HG02943 (cell line): Measurements from ENCODE around the gene PI4K2B.
"Not testable (repeated sequence)": the region's sequence is repeated elsewhere in the genome, so short reads cannot be mapped to it uniquely, and the experiment has no call there.

Experiments used
- ATAC-seq: cut with Tn5 transposase; IDR thresholded peaks from one replicate; pipeline ENCODE4 v1.9.1; 2021; ENCODE audit warnings: mild to moderate bottlenecking, low read depth, moderate library complexity; ENCODE audit not compliant: unreplicated experiment

PI4K2B gene

DNA sequence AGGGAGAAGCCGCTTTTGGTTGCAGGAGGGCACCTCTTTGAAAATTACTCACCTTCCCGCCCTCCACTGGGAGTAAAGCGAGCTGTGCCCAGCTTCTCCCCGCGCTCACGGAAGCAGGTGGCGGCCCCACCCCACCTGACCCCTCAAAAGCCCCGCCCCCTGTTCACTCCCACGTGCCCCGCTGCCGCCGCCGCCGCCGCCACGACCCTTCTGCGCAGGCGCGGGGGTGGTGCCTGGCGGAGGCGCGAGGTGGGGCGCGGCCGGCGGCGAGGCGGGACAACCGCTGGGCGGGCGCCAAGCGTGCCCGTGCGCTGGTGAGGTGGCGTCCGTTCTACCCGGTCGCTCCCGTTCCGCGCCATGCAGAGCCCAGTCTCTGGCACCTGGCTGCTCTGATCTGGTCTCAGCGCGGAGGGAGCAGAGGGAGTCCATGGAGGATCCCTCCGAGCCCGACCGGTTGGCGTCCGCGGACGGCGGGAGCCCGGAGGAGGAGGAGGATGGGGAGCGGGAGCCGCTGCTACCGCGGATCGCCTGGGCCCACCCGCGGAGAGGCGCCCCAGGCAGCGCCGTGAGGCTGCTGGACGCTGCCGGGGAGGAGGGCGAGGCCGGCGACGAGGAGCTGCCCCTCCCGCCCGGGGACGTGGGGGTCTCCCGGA lies at the start of gene PI4K2B:
Gene PI4K2B, plus strand, starts transcription at position 297 of the 653 bp plus-strand sequence. Its CDS starts 131 bp downstream, at position 428.
- peak; percentile 66 for ATAC-seq

DNA sequence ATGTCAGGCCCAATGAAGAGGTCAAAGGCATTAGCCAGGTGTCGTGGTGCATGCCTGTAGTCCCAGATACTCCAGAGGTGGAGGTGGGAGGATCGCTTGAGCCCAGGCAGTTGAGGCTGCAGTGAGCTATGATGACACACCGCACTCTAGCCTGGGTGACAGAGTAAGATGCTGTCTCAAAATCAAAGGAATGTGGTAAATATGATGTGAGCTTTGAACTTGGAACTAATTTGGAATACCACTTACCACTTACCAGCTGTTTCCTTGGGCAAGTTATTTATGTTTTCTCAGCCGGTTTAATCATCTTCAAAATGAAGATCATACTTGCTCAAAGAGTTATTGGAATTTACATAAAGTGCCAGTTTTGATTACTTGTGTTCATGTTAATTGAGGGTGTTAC lies 49.8 kb upstream of the PI4K2B start:
- no peak for ATAC-seq

DNA sequence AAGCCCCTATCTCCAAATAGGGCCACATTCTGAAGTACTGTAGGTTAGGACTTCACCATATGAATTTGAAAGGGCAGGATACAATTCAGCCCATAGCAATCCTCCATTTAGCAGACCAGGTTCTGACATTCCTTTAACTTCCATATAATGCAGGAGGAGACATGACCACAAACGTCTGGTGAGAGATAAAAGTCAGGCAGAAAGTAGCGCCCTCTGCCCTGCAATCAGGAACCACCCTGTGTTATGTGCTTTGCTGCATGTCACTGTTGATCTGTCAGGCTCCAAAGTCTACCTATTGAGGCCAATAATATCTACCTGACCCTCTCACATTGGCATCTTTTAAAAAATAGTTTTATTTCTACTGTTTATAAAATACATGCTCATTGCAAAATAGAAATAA lies 43.4 kb upstream of the PI4K2B start:
- ATAC-seq: no peak

DNA sequence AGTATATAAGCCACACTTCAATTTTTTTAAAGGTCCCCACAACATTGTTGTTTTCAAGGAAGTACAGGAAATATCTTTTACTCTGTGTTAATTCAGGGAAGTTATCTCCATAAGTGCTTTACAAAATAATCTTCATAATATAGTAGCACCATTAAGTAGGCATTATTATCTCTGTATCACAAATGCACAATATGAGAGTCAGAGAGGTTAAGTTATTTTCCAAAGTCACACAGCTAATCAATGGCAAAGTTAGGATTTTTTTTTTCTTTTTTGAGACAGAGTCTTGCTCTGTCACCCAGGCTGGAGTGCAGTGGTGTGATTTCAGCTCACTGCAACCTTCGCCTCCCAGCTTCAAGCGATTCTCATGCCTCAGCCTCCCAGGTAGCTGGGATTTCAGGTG lies 35.1 kb upstream of the PI4K2B start:
- ATAC-seq: no peak

DNA sequence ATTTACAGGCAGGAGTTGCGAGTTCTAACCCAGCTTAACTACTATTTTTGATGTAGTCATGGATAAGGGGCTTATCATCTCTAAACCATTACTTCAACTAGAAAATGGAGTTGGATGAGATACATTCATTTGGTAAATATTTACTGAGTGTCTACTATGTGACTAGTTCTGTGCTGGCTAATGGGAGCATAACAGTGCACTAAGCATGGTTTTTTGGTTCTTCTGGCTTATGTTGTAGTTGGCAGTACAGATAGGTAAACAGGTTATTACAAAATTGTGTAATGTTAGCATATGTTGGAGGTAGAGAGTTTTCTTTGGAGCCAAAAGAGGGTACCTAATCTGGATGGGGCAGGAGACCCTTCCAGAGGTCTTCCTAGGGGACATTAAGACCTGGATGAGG lies 25.8 kb upstream of the PI4K2B start:
- no peak for ATAC-seq

DNA sequence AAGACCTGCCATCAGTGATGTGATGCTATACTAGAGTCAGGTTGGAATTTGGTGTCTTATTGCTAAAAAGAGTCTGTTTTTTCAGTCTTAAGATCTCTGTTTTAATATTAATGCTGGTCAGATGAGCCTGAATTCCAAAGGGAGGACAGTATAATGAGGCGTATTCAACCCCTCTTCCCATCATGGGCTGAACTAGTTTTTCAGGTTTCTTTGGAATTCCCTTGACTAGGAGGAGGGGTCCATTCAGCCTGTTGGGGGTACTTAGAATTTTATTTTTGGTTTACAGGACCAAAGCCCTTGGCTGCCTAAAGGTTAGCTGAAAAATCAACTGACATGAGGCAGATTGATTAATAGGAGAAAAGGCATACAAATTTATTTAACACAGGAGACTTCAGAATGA lies 24.1 kb upstream of the PI4K2B start:
- no peak for ATAC-seq

DNA sequence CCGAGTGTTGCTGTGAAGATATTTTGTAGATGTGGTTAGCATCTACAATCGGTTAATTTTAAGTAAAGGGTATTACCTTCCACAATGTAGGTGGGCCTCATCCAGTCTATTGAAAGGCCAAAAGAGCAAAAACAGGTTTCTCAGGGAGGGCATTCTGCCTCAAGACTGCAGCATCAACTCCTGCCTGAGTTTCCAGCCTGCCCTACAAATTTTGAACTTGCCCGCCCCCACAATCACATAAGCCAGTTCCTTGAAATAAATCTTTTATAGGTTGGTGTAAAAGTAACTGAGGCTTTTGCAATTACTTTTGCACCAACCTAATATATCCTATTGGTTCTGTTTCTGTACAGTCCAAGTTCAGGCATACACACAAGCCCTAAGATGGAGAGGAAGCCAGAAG lies 22.1 kb upstream of the PI4K2B start:
- no peak for ATAC-seq

DNA sequence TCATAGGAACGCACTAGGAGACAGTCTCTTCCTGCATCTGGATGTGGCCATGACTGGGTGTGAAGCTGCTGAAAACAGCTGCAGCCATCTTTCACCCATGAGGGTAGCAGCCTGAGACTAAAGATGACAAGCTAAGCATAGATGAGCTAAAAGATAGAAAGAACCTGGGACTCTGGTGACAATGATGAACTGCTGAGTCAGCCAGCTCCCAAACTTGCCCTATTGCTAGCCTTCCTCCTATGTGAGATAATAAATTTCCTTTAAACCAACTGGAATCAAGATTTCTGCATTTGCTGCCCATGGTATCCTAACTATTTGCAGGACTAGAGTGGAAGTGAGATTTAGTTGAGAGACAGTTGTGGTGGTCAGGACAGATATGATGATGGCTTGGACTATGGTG lies 21.0 kb upstream of the PI4K2B start:
- no peak for ATAC-seq

DNA sequence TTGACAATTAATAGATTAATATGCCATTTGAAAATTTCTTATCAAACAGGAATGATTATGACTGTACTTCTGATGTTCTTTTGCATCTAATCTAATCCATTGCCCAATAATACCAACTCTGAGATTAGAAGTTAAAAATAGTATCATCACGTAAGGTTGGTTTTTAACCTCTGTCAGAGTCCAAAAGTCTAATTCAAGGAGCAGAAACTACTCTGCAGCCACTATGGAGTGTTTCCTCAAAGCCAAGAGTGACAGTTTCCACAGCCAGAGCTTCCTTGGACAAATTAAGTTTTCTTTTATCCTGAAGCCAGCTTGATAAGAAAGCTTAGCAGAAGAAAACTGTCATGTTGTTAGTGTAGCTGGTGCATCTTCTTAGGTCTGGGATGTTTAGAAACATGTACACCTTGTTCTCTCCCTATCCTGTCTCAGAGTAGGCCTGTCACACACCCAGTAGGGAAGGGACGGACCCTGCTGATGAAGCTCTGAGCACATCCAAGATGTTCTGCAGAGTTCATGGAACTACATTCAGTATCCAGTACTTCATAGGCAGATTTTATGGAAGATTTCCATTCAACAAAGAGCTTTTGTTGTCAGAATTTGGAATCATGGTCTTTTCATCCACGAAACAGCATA lies 20.4 kb upstream of the PI4K2B start:
- ATAC-seq: no peak

DNA sequence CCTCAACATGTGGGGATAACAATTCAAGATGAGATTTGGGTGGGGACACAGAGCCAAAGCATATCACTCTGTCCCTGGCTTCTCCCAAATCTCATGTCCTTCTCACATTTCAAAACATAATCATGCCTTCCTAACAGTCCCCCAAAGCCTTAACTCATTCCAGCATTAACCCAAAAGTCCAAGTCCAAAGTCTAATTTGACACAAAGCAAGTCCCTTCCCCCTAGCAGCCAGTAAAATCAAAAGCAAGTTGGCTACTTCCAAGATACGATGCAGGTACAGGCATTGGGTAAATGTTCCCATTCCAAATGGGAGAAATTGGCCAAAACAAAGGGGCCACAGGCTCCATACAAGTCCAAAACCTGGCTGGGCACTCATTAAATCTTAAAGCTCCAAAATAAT lies 19.1 kb upstream of the PI4K2B start:
- not testable (repeated sequence) for ATAC-seq

DNA sequence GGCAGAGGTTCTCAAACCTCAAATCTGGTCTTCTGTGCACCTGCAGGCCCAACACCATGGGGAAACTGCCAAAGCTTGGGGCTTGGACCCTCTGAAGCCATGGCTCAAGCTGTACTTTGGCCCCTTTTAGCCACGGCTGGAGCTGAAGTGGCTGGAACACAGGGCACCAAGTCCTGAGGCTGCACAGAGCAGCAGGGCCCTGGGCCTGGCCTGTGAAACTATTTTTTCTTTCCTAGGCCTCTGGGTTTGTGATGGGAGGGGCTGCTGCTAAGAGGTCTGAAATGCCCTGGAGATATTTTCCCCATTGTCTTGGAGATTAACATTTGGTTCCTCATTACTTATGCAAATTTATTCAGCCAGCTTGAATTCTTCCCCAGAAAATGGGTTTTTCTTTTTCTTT lies 18.3 kb upstream of the PI4K2B start:
- ATAC-seq: no peak

DNA sequence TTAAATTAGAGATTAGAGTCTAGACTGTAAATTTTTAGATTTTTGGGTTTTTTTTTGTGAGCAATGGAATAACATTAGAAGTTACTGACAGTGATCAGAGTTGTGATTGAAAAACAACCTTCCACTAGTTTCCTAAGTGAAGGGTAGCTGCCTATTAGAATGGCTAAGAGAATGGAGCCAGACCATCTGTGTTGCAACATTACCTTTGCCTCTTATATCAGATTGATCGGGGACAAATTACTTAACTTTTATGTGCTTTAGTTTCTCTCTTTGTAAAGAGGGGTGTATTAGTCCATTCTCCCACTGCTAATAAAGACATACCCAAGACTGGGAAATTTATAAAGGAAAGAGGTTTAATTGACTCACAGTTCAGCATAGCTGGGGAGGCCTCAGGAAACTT lies 12.5 kb upstream of the PI4K2B start:
- ATAC-seq: no peak

DNA sequence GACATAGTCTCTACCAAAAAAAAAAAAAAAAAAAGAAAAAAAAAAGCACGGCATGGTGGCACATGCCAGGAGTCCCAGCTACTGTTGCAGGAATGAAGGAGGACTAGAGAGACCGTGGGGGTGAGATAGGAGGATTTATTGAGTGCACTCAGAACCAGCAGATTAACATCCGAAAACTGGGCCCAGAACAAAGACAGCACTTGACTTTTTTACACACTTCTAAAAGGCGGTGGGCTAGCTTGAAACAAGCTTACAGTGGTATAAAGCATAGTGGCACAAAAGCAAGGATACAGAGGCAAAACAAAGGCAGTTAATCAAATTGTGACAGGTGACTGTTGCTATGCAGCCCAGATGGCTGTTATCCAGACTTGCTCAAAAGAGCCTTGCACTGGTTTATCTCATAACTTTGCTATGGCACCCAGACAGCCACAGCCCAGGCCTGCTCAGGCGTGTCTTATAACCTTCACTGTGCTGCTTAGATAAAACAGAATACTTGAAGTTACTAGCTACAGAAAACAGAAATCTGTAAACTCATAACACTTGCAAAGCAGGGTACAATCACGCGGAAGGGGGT lies 9.9 kb upstream of the PI4K2B start:
- no peak for ATAC-seq

DNA sequence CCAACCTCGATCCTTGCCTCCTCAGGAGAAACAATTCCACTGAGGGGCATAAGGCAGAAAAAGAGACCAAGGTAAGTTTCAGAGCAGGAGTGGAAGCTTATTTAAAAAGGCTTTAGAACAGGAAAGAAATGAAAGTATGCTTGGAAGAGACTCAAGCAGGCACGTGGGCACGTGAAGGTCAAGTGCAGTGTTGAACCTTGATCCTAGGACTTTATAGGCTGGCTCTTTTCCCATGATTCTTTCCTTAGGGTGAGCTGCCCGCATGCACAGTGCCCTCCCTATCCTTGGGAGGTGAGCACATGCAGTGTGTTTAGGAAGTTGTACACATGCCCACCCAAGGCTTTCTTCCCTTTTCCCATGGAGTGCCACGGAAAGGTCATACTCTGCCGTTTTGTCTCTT lies 4.0 kb upstream of the PI4K2B start:
- no peak for ATAC-seq

DNA sequence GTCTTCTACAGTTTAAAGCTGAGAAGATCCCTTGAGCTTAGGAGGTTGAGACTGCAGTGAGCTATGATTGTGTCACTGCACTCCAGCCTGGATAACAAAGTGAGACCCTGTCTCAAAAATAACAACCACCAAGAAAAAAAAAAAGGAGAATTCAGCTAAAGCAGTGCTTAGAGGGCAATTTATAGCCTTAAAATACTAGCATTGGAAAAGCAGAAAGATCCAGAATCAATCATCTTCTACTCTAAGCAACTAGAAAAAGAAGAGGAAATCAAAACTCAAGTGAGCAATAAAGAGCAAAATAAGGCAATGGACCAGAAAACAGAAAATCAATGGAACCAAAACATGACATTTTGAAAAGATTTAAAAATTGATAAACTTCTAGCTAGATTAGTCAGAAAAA lies 639 bp upstream of the PI4K2B start:
- ATAC-seq: no peak

DNA sequence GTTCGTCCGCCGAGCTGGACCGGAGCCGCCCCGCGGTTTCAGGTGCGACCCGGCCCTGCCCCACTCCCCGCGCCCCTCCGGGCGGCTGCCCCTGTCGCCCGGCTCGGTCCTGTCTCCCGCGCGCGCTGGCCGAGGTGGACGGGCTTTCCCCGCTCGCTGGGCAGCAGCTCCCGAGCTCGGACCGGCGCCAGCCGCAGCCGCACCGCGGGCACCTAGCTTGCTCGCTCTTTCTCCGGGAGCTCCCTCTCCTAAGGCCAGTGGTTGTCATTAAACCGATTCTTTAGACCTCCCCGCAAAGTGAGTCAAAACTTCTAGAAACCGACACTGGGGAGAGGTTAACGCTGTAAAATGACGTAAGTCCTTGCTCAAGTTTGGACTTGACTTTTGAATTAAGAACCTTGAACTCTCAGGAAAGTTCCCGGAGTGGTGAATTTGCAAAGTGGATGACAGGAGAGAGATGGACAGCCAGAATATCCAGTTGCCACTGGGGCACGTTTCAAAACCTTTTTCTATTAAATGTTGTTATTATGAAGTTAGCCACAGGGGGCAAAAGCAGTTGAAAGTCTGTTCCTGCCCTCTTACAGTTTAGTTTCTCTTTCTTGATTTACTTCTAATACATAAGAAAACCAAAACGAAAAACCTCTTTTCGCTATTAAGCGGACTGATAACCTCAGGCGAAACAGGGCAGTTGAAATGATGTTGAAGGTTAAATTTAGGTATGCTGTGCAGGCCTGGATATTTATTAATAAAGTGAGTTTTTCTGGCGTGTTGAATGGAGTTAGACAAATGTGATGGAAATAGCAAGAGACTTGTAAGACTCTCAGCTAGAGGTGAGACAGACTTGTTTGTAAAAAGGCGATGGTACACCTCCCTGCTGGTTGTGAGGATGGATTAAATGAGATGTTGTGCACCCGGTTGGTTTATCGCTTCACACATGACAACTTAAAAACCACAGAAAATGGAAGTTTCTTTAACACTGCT lies 847 bp downstream of the PI4K2B start:
- peak; percentile 69 for ATAC-seq

DNA sequence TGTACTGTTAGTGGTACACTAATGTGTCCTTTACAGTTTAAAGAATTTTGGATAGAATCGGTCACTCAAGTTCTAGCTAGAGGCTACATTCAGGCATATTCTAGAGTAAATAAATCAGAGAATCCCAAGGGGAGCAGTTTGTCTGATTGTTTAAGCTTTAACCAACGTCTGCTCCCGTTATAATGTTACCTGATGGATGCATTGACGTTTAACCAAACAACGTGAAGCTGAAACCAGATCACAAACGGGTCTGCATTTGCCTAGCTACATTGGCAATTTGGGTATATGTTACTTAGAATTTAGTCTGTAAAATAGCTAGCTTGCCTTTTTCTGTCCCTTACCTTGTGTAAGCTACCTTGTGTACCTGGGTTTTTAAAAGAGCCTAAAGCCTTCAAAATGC lies 1.6 kb downstream of the PI4K2B start:
- ATAC-seq: no peak

DNA sequence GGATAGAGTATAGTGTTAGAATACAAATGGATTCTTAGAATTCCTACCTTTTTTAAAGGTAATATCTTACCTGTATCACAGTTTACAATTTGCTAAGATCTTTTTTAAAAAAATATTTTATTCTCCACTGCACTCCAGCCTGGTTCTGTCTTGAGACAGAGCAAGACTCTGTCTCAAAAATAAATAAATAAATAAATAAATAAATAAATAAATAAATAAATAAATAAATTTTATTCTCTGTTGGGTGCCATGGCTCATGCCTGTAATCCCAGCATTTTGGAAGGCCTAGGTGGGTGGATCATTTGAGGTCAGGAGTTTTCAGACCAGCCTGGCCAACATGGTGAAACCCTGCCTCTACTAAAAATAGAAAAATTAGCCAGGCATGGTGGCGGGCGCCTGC lies 2.2 kb downstream of the PI4K2B start:
- not testable (repeated sequence) for ATAC-seq

DNA sequence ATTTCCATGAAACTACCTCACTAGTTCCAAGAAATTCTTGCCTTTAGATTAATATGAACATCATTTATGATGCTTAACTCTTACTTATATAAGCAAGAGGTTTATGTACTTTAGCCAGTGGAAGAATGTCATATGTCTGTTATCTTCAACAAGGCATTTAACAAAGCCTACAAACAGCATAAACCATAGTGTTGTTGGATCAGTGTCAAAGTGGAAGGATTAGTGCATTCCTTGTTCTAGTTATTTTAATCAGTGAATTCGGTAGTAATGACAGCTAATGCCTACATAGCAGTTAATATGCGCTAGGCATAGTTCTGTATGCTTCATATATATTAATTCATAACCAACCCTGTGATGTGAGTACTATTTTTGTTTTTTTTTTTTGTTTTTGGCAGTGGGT lies 3.1 kb downstream of the PI4K2B start:
- no peak for ATAC-seq

DNA sequence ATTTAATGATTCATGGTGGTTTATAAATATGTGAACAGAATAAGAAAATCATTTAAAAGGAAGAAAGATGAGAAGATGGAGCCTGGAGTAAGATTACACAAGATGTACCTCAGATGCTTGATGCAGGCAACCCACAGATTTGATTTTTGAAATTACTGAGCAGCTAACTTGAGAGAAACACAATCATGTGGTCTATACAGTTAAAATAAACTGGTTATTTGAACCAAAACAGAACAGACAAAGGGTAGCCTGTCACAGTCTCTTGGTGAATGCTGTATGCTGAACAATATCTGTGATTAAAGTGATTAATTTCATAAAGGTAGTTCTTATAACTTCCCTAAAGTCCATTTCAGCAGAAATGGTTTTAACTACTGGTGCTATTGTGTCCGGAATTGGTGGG lies 4.2 kb downstream of the PI4K2B start:
- ATAC-seq: no peak

DNA sequence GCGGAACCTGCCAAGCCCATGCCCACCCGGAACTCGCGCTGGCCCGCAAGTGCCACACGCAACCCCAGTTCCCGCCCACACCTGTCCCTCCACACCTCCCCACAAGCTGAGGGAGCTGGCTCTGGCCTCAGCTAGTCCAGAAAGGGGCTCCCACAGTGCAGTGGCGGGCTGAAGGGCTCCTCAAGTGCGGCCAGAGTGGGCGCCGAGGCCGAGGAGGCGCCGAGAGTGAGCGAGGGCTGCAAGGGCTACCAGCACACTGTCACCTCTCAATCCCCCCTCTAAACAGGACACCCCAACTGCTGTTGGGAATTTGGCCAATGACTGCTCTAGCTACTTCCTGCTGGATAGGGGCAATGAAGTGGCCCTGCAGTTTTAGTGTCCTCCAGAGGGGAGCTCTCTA lies 5.7 kb downstream of the PI4K2B start:
- ATAC-seq: not testable (repeated sequence)
